HG02852 (cell line): Measurements from ENCODE around the gene GJD4.

Experiments
- ATAC-seq: cut with Tn5 transposase; IDR thresholded peaks from one replicate; pipeline ENCODE4 v1.9.1; 2021; ENCODE audit warnings: mild to moderate bottlenecking, moderate library complexity; ENCODE audit not compliant: unreplicated experiment

The GJD4 gene

GRCh38 chr10:35613597-35614226 is 8.6 kb downstream of the GJD4 start:
- no peak for ATAC-seq

DNA sequence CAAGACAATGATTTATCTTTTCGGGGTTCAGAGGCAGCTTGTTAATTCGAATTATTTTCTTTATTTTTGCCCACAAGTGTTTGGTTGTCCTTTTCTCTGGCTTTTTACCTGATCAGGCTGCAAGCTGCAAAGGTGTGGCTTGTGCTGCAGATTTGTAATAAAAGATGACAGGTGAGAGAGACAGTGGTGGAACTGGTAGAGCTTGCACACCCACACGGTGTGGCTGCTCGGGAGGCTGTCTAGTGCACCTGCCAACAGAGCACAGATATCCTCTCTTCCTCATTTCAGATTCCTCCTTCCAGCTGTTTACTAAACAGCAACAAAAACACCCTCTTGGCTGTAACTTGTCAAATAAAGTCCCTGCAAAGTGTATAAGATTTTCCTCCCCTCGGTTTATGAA is 9.2 kb downstream of the GJD4 start:
- ATAC-seq: no peak

DNA sequence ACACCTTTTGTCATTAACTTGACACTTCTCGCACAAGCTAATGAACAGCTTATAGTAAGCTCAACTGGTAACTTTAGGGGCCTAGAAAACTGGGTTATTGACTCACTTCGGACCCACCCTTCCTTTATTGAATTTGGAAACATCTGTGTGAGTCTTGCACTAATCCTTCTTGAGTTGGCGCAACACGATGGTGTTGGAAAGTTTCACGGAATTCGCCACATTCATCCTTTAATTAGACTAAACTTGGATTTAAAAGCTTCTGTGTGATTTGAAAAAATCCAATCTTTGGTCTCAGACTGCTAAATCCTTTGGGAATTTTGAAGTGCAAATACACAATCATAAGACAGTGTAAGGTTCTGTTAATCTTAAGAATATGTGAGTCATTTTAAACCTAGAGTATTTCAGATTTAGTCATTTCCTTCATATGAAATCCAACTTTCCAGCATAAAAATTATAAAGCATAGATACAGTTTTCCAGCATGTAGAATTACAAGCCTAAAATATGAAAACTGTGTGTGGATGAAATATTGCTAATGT is 21.9 kb downstream of the GJD4 start:
- no peak for ATAC-seq

- no peak for ATAC-seq
Observed at GRCh38 chr10:35631404-35631803, 26.3 kb downstream of the GJD4 start.

DNA sequence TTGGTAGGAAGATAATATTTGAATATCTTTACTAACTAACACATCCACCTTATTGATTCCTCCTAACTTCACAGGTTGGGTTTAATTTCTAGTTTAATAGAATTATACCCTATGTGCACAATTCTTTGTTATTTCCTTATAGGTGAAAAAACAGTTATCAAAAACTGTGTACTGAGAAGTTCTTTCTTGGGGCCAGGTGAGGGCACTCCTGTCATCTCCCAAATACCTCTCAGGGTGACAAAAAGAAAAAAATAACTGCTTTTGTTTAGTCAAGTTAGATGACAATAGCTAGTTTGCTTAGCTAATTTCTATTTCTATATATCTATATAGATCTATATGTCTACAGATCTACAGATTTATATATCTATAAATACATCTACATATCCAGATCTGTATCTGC is 26.9 kb downstream of the GJD4 start:
- ATAC-seq: no peak

GRCh38 chr10:35633006-35633980 is 28.2 kb downstream of the GJD4 start:
- ATAC-seq: no peak

DNA sequence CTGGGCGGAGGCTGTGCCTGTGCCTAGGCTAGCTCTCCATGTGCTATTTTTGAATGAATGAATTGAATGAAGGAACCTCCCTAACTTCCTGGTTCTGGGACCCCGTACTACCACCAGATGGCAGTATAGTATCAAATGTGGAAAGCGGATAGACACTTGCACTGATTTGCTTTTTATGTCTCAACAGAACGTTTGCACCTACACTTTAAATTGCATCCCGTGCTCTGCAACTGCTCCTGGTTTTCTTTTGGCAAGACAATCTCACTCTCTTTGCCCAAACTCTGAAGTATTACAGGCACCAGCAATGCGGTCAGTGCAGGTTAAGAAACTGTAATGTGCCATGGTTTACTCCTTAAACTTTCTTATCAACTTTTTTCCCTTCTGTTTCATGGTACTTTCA is 30.4 kb downstream of the GJD4 start:
- ATAC-seq: peak; percentile 76

- no peak for ATAC-seq
Observed at GRCh38 chr10:35636956-35637355, 31.8 kb downstream of the GJD4 start.

DNA sequence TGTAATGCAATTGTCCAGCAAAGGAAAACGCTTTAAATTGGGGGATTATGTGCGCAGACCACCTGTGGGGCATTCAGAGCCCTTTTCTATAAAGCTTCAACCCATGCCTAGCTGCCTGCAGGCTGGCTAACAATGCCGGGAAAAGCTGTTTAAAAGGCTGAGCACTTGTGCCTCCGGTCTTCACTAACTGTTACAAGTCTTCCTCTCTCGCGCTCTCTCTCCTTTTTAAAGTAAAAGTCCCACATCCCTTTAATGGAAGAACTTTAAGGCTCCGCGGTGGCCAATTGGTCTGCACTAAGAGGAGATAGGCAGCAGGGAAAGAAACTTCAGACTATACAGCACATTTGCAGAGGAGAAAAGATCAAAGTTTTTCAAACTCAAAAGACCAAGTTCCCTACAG is 32.3 kb downstream of the GJD4 start:
- ATAC-seq: no peak

GRCh38 chr10:35638101-35638500 is 33.0 kb downstream of the GJD4 start:
- ATAC-seq: no peak

DNA sequence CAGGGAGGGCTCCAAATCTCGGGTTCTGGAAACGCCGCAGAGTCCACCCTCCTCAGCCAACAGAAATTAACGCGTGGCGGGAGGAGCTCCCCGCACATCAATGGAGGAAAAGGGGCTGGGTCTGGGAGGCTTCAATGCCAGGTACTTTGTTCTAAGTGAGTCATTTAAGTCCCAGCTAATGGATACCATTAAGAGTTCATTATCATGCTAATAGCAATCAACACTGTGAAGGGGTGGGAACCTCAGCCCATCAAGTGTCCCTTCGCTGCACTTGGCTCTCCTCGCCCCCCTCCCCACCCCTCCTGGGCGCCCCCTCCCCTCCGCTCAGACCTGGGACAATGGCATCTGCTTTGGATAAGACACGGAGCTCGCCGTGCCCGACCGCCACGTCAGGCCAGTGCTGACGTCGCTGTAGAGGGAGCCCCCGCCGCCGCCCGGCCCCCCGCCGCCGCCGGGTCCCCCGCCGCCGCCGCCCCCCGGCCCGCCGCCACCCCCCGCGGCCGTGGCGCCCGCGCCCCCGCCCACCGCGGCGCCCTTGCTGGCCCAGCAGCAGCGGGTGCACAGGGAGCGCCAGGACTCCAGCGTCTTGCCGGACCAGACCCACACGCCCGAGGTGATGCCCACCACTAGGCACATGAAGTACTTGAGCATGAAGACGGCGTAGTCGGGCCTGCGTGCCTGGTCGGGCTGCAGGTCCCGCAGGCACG is 34.0 kb downstream of the GJD4 start:
- no peak for ATAC-seq

GRCh38 chr10:35639728-35640401 is 34.7 kb downstream of the GJD4 start:
- ATAC-seq: no peak

DNA sequence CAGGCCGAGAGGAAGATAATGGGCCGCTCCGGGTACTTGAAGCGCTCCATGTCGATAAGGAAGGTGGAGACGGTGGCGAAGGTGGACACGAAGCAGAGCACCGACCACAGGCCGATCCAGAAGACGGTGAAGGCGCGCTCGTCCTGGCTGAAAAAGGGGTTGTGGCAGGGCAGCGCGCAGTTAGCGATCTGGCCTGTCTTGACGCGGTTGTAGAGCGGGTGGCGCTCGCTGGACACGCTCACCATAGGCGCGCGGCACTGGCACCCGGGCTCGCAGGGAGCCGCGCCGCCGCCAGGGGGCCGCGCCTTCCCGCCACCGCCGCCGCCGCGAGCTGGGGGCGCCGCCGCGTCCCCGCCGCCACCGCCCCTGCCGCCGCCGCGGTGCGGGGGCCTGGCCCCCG is 35.3 kb downstream of the GJD4 start:
- ATAC-seq: peak; percentile 36

DNA sequence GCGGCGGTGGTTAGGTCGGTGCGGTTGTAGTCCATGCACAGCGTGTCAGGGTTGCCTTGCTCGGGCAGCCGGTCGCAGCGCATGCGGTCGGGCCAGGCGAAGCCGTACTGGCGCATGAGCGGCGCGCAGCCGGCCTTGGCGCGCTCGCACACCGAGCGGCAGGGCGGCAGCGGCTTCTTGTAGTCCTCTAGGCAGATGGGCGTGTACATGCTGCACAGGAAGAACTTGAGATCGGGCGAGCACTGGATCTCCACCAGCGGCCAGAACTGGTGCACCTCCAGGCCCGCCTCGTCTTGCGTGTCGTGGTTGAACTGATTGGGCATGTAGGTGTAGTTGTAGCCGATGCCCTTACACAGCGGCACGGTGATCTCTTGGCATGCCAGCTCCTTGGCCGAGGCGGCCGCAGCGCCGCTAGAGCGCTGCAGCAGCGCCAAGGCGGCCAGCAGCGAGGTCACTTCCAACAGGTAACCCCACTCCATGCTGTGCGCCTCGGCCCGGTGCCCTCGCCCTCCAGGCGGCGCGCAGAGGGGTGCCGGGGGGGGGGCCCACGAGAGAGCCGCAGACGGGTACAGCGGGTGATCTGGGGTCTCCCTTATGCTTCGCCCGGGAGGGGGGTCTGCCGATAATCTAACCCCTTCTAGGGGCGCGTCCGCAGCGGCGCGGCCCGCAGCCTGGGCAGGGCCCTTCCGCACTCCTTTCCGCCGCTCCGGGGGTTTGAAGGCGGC is 36.0 kb downstream of the GJD4 start:
- peak; percentile 28 for ATAC-seq

DNA sequence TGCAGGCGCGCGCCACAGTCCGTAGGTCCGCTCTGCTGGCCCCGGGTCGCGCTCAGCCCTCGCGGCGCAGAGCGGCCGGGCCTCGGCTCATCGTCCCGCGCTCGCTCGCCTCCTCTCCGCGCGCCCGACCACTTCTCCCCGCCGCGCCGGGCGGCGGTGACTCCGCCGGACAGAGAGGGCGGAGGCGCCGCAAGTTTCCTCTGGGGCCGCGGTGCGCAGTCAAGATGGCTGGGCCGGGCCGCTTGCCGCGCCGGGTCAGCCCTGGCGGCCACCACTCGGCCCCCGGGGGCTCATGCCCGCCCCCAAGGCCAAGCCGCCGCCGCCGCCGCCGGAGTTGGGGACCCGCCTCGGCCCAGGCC is 36.5 kb downstream of the GJD4 start:
- ATAC-seq: peak; percentile 26

DNA sequence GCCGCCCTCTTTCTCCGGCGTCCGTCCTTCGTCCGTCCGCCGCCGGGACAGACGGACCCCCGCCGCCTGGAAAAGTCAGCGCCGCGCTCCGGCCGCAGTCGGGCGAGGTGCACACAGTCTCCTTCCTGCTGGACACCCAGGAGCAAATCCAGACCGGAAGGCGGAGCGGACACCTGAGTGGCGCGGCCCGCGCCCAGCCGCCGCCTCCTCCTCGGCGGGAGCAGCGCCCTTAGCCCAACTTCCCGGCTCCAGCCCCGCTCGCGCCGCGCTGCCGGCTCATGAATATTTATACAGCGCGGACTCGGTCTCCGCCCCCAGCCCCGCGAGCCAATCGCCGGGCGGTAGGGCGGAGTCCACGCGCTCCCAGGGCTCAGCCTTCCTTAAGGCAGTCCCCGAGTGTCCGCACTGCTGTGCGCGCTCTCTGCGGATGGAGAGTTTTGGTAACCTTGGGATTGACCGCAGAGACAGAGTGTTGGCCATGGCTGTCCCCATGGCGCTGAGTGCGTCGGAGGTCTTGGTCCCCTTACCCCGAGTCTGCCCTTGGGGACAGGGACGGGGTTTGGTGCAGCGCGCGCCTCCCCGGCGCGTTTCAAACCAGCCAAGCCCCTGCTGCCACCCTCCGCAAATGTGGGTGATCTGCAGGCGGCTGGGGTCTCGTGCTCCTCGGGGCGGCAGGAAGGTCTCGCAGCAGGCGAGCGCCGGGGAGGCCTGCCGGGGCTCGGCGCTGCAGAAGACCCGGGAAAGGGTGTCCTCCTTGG is 37.1 kb downstream of the GJD4 start, which contains the start of gene FZD8:
Gene FZD8, minus strand, starts transcription at position 262 of the 758 bp plus-strand sequence. CDS start 867 bp downstream, outside the sequence.
- ATAC-seq: peak; percentile 87

DNA sequence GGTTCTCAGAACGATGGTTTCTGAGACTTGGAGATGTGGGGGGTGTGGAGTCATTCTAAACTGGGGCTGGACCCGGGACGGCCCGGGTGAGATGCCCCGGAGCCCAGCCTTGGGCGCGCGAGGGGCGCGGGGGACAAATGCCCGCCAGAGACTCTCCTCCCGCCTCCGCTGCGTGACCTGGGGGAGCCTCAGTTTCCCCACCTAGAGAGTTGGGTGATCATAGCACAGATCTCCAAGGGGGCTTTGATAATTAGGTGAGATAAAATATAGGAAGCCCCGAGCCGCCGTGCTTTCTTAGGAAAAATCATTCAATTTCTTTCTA is 37.6 kb downstream of the GJD4 start:
- ATAC-seq: no peak

GRCh38 chr10:35643151-35644049 is 38.3 kb downstream of the GJD4 start:
- ATAC-seq: no peak
